Measurements from ENCODE around the gene PLEKHF1.
A peak's percentile ranks its signal among the peaks of the same experiment; 100 is the strongest.

The PLEKHF1 gene

GRCh38 chr19:29665215-29665825 lies at the start of gene PLEKHF1:
Gene PLEKHF1, plus strand, starts transcription at chr19:29665461. Its CDS starts 8,379 bp downstream, at chr19:29673840.
- no peaks in the 10 kb centered on the region for H3K36me3 ChIP-seq (ENCODE audit: insufficient read depth, low read length)
- H3K9me3 ChIP-seq (ENCODE audit: low read length), result no peaks in the 10 kb centered on the region
- peak within 1 kb of the TSS; percentile 73 for H3K27ac ChIP-seq (ENCODE audit: low read depth, low read length)
- H3K27me3 ChIP-seq (ENCODE audit: control insufficient read depth in 1 of 2, insufficient read depth in 2 of 2, low read length in 2 of 2), result no peaks in the 10 kb centered on the region
- peak within 1 kb of the TSS; percentile 61 for H3K9ac ChIP-seq (ENCODE audit: low read length)
- H3K4me3 ChIP-seq (ENCODE audit: low read depth in 1 of 2, low read length in 2 of 2), result peak within 1 kb of the TSS; percentile 80 to 83
- peaks cover 49% of the 10 kb centered on the region for H3K4me1 ChIP-seq (ENCODE audit: insufficient read depth, low read length)

GRCh38 chr19:29615891-29616425 lies 49.3 kb upstream of the PLEKHF1 start:
- peaks cover 40% of the 10 kb centered on the region for H3K36me3 ChIP-seq (ENCODE audit: insufficient read depth, low read length)
- no peaks in the 10 kb centered on the region for H3K4me1 ChIP-seq (ENCODE audit: insufficient read depth, low read length)
- no peak overlapping the region for H3K27ac ChIP-seq (ENCODE audit: low read depth, low read length)
- H3K4me3 ChIP-seq (ENCODE audit: low read depth in 1 of 2, low read length in 2 of 2), result no peak overlapping the region
- no peaks in the 10 kb centered on the region for H3K9me3 ChIP-seq (ENCODE audit: low read length)
- no peaks in the 10 kb centered on the region for H3K27me3 ChIP-seq (ENCODE audit: control insufficient read depth in 1 of 2, insufficient read depth in 2 of 2, low read length in 2 of 2)
- H3K9ac ChIP-seq (ENCODE audit: low read length), result no peak overlapping the region

- no peaks in the 10 kb centered on the region for H3K27me3 ChIP-seq (ENCODE audit: control insufficient read depth in 1 of 2, insufficient read depth in 2 of 2, low read length in 2 of 2)
- no peak overlapping the region for H3K4me3 ChIP-seq (ENCODE audit: low read depth in 1 of 2, low read length in 2 of 2)
- H3K4me1 ChIP-seq (ENCODE audit: insufficient read depth, low read length), result no peaks in the 10 kb centered on the region
- no peak overlapping the region for H3K27ac ChIP-seq (ENCODE audit: low read depth, low read length)
- H3K36me3 ChIP-seq (ENCODE audit: insufficient read depth, low read length), result peaks cover 34% of the 10 kb centered on the region
- H3K9ac ChIP-seq (ENCODE audit: low read length), result no peak overlapping the region
- H3K9me3 ChIP-seq (ENCODE audit: low read length), result no peaks in the 10 kb centered on the region
Measured at GRCh38 chr19:29616541-29616940, 48.7 kb upstream of the PLEKHF1 start.

- peaks cover 24% of the 10 kb centered on the region for H3K36me3 ChIP-seq (ENCODE audit: insufficient read depth, low read length)
- no peaks in the 10 kb centered on the region for H3K4me1 ChIP-seq (ENCODE audit: insufficient read depth, low read length)
- H3K27me3 ChIP-seq (ENCODE audit: control insufficient read depth in 1 of 2, insufficient read depth in 2 of 2, low read length in 2 of 2), result no peaks in the 10 kb centered on the region
- no peak overlapping the region for H3K27ac ChIP-seq (ENCODE audit: low read depth, low read length)
- no peaks in the 10 kb centered on the region for H3K9me3 ChIP-seq (ENCODE audit: low read length)
- H3K4me3 ChIP-seq (ENCODE audit: low read depth in 1 of 2, low read length in 2 of 2), result no peak overlapping the region
- H3K9ac ChIP-seq (ENCODE audit: low read length), result no peak overlapping the region
Measured at GRCh38 chr19:29617366-29618266, 47.6 kb upstream of the PLEKHF1 start.

GRCh38 chr19:29618434-29618833 lies 46.8 kb upstream of the PLEKHF1 start:
- no peak overlapping the region for H3K4me3 ChIP-seq (ENCODE audit: low read depth in 1 of 2, low read length in 2 of 2)
- H3K27ac ChIP-seq (ENCODE audit: low read depth, low read length), result no peak overlapping the region
- H3K9me3 ChIP-seq (ENCODE audit: low read length), result no peaks in the 10 kb centered on the region
- no peak overlapping the region for H3K9ac ChIP-seq (ENCODE audit: low read length)
- peaks cover 16% of the 10 kb centered on the region for H3K36me3 ChIP-seq (ENCODE audit: insufficient read depth, low read length)
- no peaks in the 10 kb centered on the region for H3K27me3 ChIP-seq (ENCODE audit: control insufficient read depth in 1 of 2, insufficient read depth in 2 of 2, low read length in 2 of 2)
- H3K4me1 ChIP-seq (ENCODE audit: insufficient read depth, low read length), result no peaks in the 10 kb centered on the region

GRCh38 chr19:29618871-29619270 lies 46.4 kb upstream of the PLEKHF1 start:
- no peaks in the 10 kb centered on the region for H3K9me3 ChIP-seq (ENCODE audit: low read length)
- H3K9ac ChIP-seq (ENCODE audit: low read length), result no peak overlapping the region
- H3K27ac ChIP-seq (ENCODE audit: low read depth, low read length), result no peak overlapping the region
- no peak overlapping the region for H3K4me3 ChIP-seq (ENCODE audit: low read depth in 1 of 2, low read length in 2 of 2)
- H3K4me1 ChIP-seq (ENCODE audit: insufficient read depth, low read length), result no peaks in the 10 kb centered on the region
- no peaks in the 10 kb centered on the region for H3K27me3 ChIP-seq (ENCODE audit: control insufficient read depth in 1 of 2, insufficient read depth in 2 of 2, low read length in 2 of 2)
- H3K36me3 ChIP-seq (ENCODE audit: insufficient read depth, low read length), result peaks cover 11% of the 10 kb centered on the region

- H3K4me1 ChIP-seq (ENCODE audit: insufficient read depth, low read length), result no peaks in the 10 kb centered on the region
- no peak overlapping the region for H3K4me3 ChIP-seq (ENCODE audit: low read depth in 1 of 2, low read length in 2 of 2)
- H3K27ac ChIP-seq (ENCODE audit: low read depth, low read length), result no peak overlapping the region
- no peak overlapping the region for H3K9ac ChIP-seq (ENCODE audit: low read length)
- no peaks in the 10 kb centered on the region for H3K9me3 ChIP-seq (ENCODE audit: low read length)
- no peaks in the 10 kb centered on the region for H3K36me3 ChIP-seq (ENCODE audit: insufficient read depth, low read length)
- H3K27me3 ChIP-seq (ENCODE audit: control insufficient read depth in 1 of 2, insufficient read depth in 2 of 2, low read length in 2 of 2), result no peaks in the 10 kb centered on the region
Measured at GRCh38 chr19:29620931-29621351, 44.3 kb upstream of the PLEKHF1 start.

GRCh38 chr19:29622166-29623070 lies 42.8 kb upstream of the PLEKHF1 start:
- Histone ChIP-seq H3K27me3 (ENCODE audit: control insufficient read depth in 1 of 2, insufficient read depth in 2 of 2, low read length in 2 of 2) (no peaks in the 10 kb centered on the region), H3K4me3 (ENCODE audit: low read depth in 1 of 2, low read length in 2 of 2) (no peak overlapping the region), H3K9ac (ENCODE audit: low read length) (no peak overlapping the region), H3K4me1 (ENCODE audit: insufficient read depth, low read length) (no peaks in the 10 kb centered on the region), H3K9me3 (ENCODE audit: low read length) (no peaks in the 10 kb centered on the region), H3K36me3 (ENCODE audit: insufficient read depth, low read length) (no peaks in the 10 kb centered on the region), H3K27ac (ENCODE audit: low read depth, low read length) (no peak overlapping the region)

GRCh38 chr19:29623726-29624488 lies 41.4 kb upstream of the PLEKHF1 start:
- H3K9me3 ChIP-seq (ENCODE audit: low read length), result no peaks in the 10 kb centered on the region
- H3K36me3 ChIP-seq (ENCODE audit: insufficient read depth, low read length), result no peaks in the 10 kb centered on the region
- no peaks in the 10 kb centered on the region for H3K27me3 ChIP-seq (ENCODE audit: control insufficient read depth in 1 of 2, insufficient read depth in 2 of 2, low read length in 2 of 2)
- H3K9ac ChIP-seq (ENCODE audit: low read length), result no peak overlapping the region
- no peak overlapping the region for H3K4me3 ChIP-seq (ENCODE audit: low read depth in 1 of 2, low read length in 2 of 2)
- no peak overlapping the region for H3K27ac ChIP-seq (ENCODE audit: low read depth, low read length)
- H3K4me1 ChIP-seq (ENCODE audit: insufficient read depth, low read length), result no peaks in the 10 kb centered on the region

- no peak overlapping the region for H3K27ac ChIP-seq (ENCODE audit: low read depth, low read length)
- H3K4me3 ChIP-seq (ENCODE audit: low read depth in 1 of 2, low read length in 2 of 2), result no peak overlapping the region
- no peaks in the 10 kb centered on the region for H3K36me3 ChIP-seq (ENCODE audit: insufficient read depth, low read length)
- no peaks in the 10 kb centered on the region for H3K4me1 ChIP-seq (ENCODE audit: insufficient read depth, low read length)
- H3K27me3 ChIP-seq (ENCODE audit: control insufficient read depth in 1 of 2, insufficient read depth in 2 of 2, low read length in 2 of 2), result no peaks in the 10 kb centered on the region
- no peak overlapping the region for H3K9ac ChIP-seq (ENCODE audit: low read length)
- no peaks in the 10 kb centered on the region for H3K9me3 ChIP-seq (ENCODE audit: low read length)
Measured at GRCh38 chr19:29624489-29625185, 40.6 kb upstream of the PLEKHF1 start.
